AG20443 (cell line): ENCODE results near the gene RPF1.
"Not testable (repeated sequence)": the region's sequence is repeated elsewhere in the genome, so short reads cannot be mapped to it uniquely, and the experiment has no call there.

ENCODE experiments used
- DNase-seq: peaks from one replicate; pipeline ENCODE4 v3.0.0; 2012; ENCODE audit warnings: low spot score, mixed read lengths

RPF1 gene

DNA sequence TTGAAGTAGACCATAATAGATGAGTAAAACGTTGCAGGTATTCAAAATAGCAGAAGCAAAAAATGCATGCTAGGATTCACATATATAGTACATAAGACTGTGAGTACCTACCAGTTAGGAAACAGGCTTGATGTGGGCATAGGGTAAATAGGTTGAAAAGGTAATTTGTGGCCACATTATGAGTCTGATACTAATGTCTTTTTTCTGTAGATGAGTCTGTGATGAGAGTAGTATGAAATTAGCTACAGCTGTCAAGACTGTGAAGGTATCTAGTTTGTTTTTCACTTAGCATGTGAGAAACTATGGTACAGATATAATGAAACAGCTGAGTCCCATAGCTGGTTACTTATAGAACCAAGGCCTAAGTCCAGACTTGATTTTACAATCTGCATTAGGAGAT lies 14.7 kb downstream of the RPF1 start:
- no peak for DNase-seq

GRCh38 chr1:84496498-84496897 lies 17.4 kb downstream of the RPF1 start:
- no peak for DNase-seq

DNA sequence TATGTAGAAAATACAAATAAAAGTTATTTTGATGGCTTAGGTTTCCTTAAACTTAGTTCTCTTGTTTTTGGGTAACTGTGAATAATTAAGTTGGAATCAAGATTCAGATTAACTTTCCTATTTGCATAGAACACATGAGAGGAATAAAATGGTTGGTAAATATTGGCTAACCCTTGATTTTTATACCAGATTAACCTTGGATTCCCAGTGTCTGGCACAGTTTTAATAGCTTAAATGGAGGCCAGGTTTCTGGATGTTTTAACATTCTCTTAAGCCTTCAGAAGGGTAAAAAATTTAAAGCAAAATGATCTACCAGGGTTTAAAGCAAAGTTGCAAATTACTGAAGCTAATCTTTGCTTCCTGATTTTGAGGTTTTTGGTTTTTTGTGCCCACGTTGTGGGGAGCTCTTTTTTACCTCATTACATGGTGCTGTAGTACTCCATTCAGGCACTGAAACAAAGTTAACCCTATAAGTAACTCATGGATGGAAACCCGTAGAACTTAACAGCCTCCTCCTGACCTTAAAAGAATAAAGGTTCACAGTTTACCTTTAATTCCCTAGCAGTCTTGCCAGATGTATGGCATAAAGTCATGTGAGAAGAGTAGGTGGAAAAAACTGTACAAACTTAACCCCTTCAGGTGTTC lies 18.7 kb downstream of the RPF1 start:
- no peak for DNase-seq

GRCh38 chr1:84502927-84503326 lies 23.9 kb downstream of the RPF1 start:
- DNase-seq: no peak

- DNase-seq: peak; percentile 42
These were observed 25.8 kb downstream of the RPF1 start for GRCh38 chr1:84504580-84505492.

- DNase-seq: peak; percentile 87
These were observed 26.5 kb downstream of the RPF1 start for GRCh38 chr1:84505493-84506001.

GRCh38 chr1:84506002-84506728 lies 27.1 kb downstream of the RPF1 start, which contains the start of the genes GNG5 and SPATA1:
Gene GNG5 (minus strand): TSS chr1:84506581. CDS start chr1:84506091, 490 bp downstream.
Gene SPATA1 (plus strand): TSS chr1:84506386. CDS start chr1:84516360, 9,974 bp downstream.
- peak; percentile 99 for DNase-seq

DNA sequence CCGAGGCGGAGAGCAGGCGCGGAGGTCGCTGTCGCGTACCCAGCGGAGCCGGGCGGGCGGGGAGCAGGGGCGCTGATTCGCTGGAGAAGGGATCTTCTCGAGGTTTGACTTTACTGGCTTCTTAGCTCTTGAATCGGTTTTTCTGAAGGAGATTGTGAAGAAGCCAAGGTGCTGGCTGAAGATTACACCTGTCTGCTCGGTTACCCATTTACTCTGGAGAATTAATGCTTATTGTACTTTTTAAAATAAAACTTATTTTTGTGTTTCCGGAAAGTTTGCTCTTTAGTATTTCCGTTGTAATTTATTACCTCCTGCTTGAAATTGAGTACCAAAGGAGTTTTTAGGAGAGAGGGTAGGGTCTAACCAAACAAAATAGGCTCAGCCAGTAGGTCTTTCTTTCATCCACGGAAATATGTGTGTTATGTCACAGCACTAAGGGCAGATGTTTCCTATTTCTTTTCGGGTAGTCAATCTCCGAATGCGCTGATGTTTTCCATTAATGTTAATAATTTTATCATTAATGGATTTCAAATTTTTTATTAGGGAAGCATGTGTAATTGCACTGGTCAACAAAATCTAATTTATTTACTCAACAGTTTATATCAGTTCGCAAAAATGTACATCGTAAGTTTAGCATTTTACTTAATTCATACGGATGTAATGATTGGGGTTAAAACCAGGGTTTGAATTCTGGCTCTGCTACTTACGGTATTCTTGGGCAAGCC lies 27.8 kb downstream of the RPF1 start:
- no peak for DNase-seq

DNA sequence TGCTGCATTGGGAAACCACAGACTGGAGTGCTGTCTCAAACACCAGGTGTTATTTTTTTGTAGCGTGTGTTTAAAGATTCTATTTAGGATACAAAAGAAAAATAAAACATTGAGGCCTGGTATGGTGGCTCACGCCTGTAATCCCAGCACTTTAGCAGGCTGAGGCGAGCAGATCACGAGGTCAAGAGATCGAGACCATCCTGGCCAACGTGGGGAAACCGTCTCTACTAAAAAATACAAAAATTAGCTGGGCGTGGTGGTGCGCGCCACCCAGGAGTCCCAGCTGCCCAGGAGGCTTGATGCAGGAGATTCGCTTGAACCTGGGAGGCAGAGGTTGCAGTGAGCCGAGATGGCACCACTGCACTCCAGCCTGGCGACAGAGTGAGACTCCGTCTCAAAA lies 28.8 kb downstream of the RPF1 start:
- DNase-seq: not testable (repeated sequence)

- DNase-seq: no peak
These were observed 29.4 kb downstream of the RPF1 start for GRCh38 chr1:84508510-84508909.

- DNase-seq: no peak
These were observed 30.0 kb downstream of the RPF1 start for GRCh38 chr1:84509029-84509428.

DNA sequence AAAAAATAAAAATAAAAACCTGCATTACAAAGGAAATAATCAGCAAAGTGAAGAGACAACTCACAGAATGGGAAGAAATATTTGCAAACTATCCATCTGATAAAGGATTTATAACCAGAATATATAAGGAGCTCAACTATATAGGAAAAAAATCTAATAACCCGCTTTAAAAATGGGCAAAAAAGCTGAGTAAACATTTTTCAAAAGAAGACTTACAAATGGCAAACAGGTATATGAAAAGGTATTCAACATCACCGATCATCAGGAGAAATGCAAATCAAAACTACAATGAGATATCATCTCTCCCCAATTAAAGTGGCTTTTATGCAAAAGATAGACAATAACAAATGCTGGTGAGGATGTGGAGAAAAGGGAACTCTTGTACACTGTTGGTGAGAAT lies 31.1 kb downstream of the RPF1 start:
- no peak for DNase-seq

DNA sequence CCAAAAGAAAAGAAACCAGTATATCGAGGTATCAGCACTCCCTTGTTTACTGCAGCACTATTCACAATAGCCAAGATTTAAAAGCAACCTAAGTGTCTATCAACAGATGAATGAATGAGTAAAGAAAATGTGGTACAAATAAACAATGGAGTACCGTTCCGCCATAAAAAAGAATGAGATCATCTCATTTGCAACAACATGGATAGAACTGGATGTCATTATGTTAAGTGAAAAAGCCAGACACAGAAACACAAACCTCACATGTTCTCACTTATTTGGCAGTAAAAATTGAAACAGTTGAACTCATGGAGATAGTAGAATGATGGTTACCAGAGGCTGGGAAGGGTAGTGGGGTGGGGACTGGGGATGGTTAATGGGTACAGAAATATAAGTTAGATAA lies 31.6 kb downstream of the RPF1 start:
- no peak for DNase-seq

DNA sequence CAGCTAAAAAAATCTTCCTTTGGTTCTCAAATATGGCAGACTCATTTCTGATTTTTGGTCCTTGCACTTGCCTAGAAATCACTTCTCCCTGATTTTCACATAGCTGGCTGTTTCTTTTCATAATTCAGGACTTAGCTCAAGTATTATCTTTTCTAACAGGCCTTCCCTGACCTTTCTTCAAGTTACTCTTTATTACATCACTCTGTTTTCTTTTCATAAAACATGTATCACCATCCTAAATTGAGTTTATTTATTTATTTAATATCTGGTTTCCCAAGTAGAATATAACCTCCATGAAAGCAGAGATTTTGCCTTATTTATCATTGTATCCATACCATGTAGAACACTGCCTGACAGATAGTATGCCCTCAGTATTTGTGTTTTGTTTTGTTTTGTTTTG lies 45.5 kb downstream of the RPF1 start:
- DNase-seq: no peak

- no peak for DNase-seq
These were observed 46.7 kb downstream of the RPF1 start for GRCh38 chr1:84525779-84526178.

- no peak for DNase-seq
These were observed 59.5 kb downstream of the RPF1 start for GRCh38 chr1:84538599-84538998.

DNA sequence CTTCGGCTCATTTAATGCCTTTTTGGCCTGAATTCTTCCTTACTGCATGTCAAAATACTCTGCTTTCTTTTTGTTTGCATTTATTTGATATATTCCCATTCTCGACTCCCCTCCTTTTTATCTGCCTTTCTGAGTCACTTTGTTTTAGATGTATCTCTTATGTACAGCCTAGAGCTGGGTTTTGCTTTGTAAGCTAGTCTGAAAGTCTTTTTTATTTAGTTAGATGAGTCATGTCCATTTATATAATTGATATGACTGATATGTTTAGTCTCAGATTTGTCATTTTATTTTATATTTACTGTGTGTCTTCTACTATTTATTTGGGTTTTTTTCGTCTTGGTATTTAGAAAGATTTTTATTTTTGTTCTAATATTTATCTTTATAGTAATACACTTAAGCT lies 60.9 kb downstream of the RPF1 start:
- DNase-seq: no peak

DNA sequence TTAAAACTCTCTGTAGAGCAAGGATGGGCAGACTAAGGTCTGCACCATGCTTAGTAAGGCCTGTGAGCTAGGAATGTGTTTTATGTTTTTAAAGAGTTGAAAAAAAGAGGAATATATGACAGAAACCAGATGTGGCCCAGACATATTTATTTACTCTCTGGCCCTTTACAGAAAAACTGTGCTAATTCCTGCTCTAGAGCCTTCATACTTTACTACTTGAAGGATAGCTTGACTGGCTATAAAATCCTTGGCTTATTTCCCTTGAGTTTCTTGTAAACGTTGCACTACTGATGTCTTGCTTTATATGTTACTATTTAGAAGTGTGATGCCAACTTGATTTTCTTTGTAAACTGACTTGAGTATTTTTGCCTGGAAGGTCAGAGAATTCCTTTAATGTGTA lies 61.7 kb downstream of the RPF1 start:
- no peak for DNase-seq

DNA sequence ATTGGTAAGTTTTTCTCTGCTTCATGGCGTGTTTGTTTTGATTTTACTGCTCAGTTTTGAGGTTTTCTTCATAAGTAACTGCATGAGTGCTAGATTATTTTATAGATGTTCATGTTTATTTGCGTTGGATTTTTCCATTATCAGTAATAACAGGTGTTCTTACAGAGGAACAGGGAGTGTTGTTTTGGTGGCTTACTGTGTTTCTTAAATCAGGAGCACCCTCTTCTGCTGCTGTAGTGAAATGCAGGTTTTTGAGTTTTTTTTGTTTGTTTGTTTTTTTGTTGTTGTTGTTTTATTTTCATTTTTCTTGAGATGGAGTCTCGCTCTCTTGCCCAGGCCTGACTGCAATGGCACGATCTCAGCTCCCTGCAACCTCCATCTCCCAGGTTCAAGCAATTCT lies 62.6 kb downstream of the RPF1 start:
- DNase-seq: no peak
